NCI-H748 (cell line): Measurements from ENCODE around the gene HOMER2.
"Not testable (repeated sequence)": the region's sequence is repeated elsewhere in the genome, so short reads cannot be mapped to it uniquely, and the experiment has no call there.

Experiments used
- DNase-seq: peaks from one replicate; lab custom pipeline; 2025; ENCODE audit not compliant: unreplicated experiment; lab: John Stamatoyannopoulos, UW

HOMER2 gene

DNA sequence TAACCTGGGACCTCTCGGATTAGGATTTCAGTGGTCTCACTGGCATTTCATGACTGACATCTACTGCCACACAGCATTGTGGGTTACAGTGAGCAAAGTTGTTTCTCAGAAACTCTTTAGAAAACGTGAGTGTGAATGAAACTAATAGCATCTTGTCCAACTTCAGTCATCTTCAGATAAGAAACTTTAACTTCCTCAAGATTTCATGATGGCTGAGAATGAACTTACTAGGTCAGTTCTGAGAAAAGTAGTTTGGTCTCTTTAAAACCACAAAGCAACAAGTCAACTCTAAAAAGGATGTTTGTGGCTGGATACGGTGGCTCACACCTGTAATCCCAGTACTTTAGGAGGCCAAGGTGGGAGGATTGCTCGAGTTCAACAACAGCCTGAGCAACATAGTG is 14.2 kb upstream of the HOMER2 start:
- no peak for DNase-seq

- no peak for DNase-seq
Observed at GRCh38 chr15:82964890-82965289, 12.4 kb upstream of the HOMER2 start.

- no peak for DNase-seq
Observed at GRCh38 chr15:82963471-82964341, 11.2 kb upstream of the HOMER2 start.

- no peak for DNase-seq
Observed at GRCh38 chr15:82960766-82961165, 8.2 kb upstream of the HOMER2 start.

- DNase-seq: no peak
Observed at GRCh38 chr15:82959423-82959822, 6.9 kb upstream of the HOMER2 start.

GRCh38 chr15:82958638-82959037 is 6.1 kb upstream of the HOMER2 start:
- DNase-seq: no peak

DNA sequence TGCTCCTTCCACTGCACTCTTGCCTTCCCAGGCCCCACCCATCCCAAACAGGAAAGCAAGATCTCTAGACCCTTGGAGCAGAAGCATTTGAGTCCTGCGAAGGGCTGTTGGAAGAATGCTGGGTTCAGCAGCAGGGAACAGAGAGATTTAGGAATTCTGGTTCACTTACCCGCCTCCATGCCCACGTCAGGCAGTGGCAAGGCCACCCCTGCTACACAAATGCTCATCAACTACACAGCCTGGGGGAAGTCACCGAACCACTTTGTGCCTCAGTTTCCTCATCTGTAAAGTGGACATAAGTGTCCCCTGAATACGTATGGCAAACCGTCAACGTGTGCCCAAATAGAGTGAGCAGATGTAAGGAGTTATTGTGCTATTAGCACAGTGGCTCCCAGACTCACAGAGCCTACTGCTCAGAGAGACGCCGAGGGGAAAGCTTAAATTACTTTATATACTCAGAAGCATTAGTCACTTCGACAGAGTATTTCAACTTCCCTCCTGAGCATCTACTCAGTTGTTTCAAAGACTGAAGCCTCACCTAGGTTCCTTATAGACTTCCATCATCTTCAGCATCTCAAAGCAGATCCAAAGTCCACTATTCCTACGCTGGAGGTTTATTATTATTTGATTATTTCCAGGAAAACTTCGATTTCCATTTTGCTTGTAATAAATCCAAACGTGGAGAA is 905 bp downstream of the HOMER2 start:
- no peak for DNase-seq

DNA sequence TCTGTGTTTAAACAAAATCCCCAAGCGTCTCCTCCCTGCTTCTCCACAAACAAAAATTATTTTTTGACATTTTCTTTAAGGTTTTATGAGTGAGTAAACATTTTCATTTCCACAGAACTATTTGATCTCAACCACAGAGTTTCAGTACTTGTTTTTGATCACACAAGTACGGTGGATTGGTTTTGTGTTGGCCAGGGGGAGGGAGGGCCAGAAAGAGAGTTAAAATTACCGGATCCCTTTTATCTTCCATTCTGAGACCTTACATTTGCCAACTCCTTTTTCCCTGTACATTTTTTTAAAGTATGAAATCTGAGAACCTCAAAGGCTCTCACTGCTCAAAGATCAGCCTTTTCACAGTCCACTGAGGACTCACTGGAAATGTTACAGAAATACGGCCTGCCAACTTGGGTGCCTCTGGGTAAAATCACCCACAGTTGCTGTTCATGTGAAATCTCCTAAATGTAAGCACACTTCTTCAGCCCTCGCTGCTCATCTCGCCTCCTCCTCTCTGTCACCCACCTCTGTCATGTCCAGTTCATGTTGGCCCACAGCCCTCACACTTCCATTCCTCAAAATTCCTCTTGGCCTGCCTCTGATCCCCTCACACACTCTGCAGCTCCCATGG is 1.7 kb downstream of the HOMER2 start:
- DNase-seq: no peak

- no peak for DNase-seq
Observed at GRCh38 chr15:82950295-82950694, 2.2 kb downstream of the HOMER2 start.

GRCh38 chr15:82946155-82946701 is 6.3 kb downstream of the HOMER2 start:
- no peak for DNase-seq

DNA sequence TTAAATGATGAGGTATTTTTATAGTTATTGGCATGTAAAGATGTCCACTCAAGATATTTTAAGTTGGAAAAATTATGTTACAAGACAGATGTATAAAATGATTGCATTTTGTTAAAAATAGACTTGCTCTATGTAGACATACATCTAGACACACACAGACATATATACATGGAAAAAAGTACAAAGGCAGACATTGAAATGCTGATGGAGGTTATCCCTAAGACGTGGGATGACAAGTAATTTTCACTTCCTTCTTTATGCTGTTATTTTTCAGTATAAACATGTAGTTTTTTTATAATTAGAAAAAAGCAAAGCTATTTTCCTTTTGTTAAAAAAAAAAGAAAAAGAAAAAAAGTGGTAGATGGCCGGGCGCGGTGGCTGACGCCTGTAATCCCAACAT is 7.2 kb downstream of the HOMER2 start:
- no peak for DNase-seq

DNA sequence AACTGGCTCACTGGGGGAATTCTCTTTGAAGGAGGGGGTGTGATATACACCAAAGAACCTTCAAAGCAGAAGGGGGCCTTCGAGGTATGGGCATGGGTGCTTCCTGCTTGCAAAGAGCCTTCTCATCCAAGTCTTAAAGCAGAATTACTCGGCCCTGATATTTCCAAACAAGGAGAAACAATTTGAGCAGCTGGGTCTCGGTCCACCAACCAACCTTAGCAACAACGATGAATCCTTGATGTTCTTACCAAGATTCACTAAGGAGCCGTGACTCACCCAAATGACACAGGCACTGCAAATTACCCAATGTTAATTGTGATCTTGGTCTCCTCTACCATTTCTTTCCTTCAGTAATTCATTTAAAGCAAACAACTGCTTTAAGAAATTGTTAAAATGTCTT is 7.7 kb downstream of the HOMER2 start:
- no peak for DNase-seq

DNA sequence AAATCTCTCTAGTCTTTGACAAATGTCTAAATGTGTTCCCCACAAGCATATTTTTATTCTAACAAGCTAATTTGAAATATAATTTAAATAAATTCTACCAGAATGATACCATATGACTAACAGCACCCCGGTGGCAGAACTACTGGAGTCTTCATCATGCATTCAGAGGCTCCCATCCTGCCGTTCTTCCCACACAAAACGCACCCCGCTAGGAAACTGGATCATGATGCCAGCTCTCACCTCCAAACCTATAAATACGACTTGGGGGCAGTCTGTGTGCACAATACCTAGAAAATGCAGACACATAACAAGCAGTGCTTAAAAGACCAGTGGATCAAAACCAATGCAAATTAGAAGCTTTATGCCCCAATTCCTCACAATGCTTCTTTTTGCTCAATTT is 8.5 kb downstream of the HOMER2 start:
- no peak for DNase-seq

GRCh38 chr15:82943176-82943575 is 9.3 kb downstream of the HOMER2 start:
- DNase-seq: no peak

- DNase-seq: no peak
Observed at GRCh38 chr15:82942691-82943090, 9.8 kb downstream of the HOMER2 start.

DNA sequence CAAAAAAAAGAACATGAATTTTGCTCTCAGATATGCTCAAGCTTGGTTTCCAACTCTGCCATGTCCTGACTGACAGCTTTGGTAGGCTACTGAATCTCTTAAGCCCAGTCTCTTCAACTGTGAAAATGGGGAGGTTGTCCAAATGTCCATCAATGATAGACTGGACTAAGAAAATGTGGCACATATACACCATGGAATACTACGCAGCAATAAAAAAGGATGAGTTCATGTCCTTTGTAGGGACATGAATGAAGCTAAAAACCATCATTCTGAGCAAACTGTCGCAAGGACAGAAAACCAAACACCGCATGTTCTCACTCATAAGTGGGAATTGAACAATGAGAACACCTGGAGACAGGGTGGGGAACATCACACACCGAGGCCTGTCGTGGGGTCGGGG is 12.8 kb downstream of the HOMER2 start:
- not testable (repeated sequence) for DNase-seq

- no peak for DNase-seq
Observed at GRCh38 chr15:82937712-82938058, 14.8 kb downstream of the HOMER2 start.

- DNase-seq: no peak
Observed at GRCh38 chr15:82936966-82937711, 15.4 kb downstream of the HOMER2 start.

GRCh38 chr15:82935382-82935781 is 17.1 kb downstream of the HOMER2 start:
- no peak for DNase-seq

GRCh38 chr15:82934100-82934880 is 18.2 kb downstream of the HOMER2 start:
- no peak for DNase-seq
